Neural cell (in vitro differentiated cells): Measurements from ENCODE around the gene TPST1.

Experiments used
- CTCF ChIP-seq: fragments of 450-650 bp; IDR thresholded peaks from 2 replicates; pipeline ENCODE4 v1.5.1; 2014; ENCODE audit warnings: antibody characterized with exemption, mild to moderate bottlenecking, moderate library complexity; ENCODE audit not compliant: poor library complexity, severe bottlenecking
- EP300 ChIP-seq: fragments of 450-650 bp; conservative IDR thresholded peaks from 2 replicates; pipeline ENCODE4 v1.6.1; 2014; ENCODE audit warnings: antibody characterized with exemption, mild to moderate bottlenecking, moderate library complexity; ENCODE audit not compliant: poor library complexity, severe bottlenecking
- EZH2 ChIP-seq: fragments of 200-600, 300-800 bp; shearing (Covaris generic), sonication (generic); IDR thresholded peaks from 2 replicates; pipeline ENCODE4 v1.6.1; 2014; ENCODE audit warnings: antibody characterized with exemption, low read length, borderline replicate concordance, mild to moderate bottlenecking; ENCODE audit not compliant: insufficient read depth, poor library complexity, severe bottlenecking
- SMC3 ChIP-seq: fragments of 450-650 bp; conservative IDR thresholded peaks from 2 replicates; pipeline ENCODE4 v1.6.1; 2014; ENCODE audit warnings: antibody characterized with exemption, mild to moderate bottlenecking, moderate library complexity; ENCODE audit not compliant: poor library complexity

GRCh38 chr7:66164356-66164755, 40.8 kb upstream of the TPST1 start:
- no peak for TF ChIP-seq CTCF
- TF ChIP-seq SMC3, result no peak
- no peak for TF ChIP-seq EZH2
- no peak for TF ChIP-seq EP300
